NCI-H1092 (cell line): Measurements from ENCODE around the gene TNNT2.
A peak's percentile ranks its signal among the peaks of the same experiment; 100 is the strongest.

ENCODE experiments used
- DNase-seq: peaks from one replicate; lab custom pipeline; 2025; lab: John Stamatoyannopoulos, UW

The TNNT2 gene

GRCh38 chr1:201377611-201378092, at the start of gene TNNT2:
Gene TNNT2, minus strand, starts transcription at chr1:201377680. Its CDS starts 4,426 bp downstream, at chr1:201373254.
- no peak for DNase-seq

- no peak for DNase-seq
These were observed 49.2 kb upstream of the TNNT2 start for GRCh38 chr1:201426479-201427310.

- no peak for DNase-seq
These were observed 46.7 kb upstream of the TNNT2 start for GRCh38 chr1:201424146-201424545.

- no peak for DNase-seq
These were observed 46.2 kb upstream of the TNNT2 start for GRCh38 chr1:201423655-201424054.

- no peak for DNase-seq
These were observed 45.1 kb upstream of the TNNT2 start for GRCh38 chr1:201422436-201423030.

- DNase-seq: no peak
These were observed 44.5 kb upstream of the TNNT2 start for GRCh38 chr1:201422026-201422425.

GRCh38 chr1:201421041-201421440, 43.6 kb upstream of the TNNT2 start:
- no peak for DNase-seq

GRCh38 chr1:201420608-201421002, 43.1 kb upstream of the TNNT2 start:
- no peak for DNase-seq

- DNase-seq: no peak
These were observed 42.5 kb upstream of the TNNT2 start for GRCh38 chr1:201419746-201420607.

GRCh38 chr1:201419256-201419655, 41.8 kb upstream of the TNNT2 start:
- no peak for DNase-seq

- DNase-seq: no peak
These were observed 41.0 kb upstream of the TNNT2 start for GRCh38 chr1:201418461-201418860.

GRCh38 chr1:201414051-201414738, 36.7 kb upstream of the TNNT2 start:
- DNase-seq: no peak

GRCh38 chr1:201411292-201411691, 33.8 kb upstream of the TNNT2 start:
- no peak for DNase-seq

- no peak for DNase-seq
These were observed 32.0 kb upstream of the TNNT2 start for GRCh38 chr1:201409440-201409839.

GRCh38 chr1:201408834-201409200, 31.3 kb upstream of the TNNT2 start:
- DNase-seq: no peak

GRCh38 chr1:201408176-201408833, 30.8 kb upstream of the TNNT2 start:
- DNase-seq: peak; percentile 67

- no peak for DNase-seq
These were observed 29.4 kb upstream of the TNNT2 start for GRCh38 chr1:201406831-201407406.

- no peak for DNase-seq
These were observed 28.0 kb upstream of the TNNT2 start for GRCh38 chr1:201405484-201405831.

- no peak for DNase-seq
These were observed 27.4 kb upstream of the TNNT2 start for GRCh38 chr1:201404722-201405483.

- no peak for DNase-seq
These were observed 26.6 kb upstream of the TNNT2 start for GRCh38 chr1:201404055-201404454.
